Amygdala (tissue), 56 donors: ENCODE measurements around the gene THSD7B.

ENCODE experiments used
- DNase-seq, 56 donors: peaks; one replicate each; lab custom pipeline; 2025; lab: John Stamatoyannopoulos, UW

Gene THSD7B

DNA sequence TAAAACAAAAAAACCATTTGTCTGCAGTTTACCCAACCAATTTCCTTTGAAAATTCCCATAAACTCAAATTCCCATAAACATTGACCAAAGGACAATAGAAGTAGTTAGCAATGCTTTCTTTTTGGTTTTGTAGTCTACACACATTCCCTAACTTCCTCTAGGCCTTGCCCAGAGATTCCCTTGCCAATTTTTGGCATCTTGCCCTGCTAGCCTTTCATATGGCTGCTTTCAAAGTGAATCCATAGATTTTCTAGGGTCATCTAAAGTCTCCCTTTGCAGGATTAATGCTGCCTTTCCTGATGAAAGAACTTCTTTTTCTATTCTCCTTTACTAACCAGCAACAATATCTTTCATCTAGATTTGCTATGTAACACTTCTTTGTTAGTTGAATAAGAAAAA is 33.4 kb downstream of the THSD7B start:
- DNase-seq = no peak

DNA sequence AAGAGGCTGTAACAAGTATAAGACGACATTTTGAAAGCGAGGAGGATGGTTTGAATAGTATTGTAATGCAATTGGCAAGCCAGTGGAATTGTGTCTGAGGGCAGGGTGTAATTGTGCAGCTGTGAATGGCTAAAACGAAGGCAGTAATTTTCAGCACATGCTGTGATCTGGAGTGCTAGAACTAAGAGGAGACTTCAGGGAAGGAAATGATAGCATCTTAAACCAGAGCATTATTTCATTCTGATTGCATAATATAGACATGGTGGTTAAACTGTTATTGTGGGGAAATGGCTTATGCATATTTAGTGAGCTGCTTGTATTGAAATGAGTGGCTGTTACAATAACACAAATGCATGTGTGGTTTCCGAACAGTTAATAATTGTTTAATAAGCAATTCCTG is 36.3 kb downstream of the THSD7B start:
- no peak for DNase-seq

DNA sequence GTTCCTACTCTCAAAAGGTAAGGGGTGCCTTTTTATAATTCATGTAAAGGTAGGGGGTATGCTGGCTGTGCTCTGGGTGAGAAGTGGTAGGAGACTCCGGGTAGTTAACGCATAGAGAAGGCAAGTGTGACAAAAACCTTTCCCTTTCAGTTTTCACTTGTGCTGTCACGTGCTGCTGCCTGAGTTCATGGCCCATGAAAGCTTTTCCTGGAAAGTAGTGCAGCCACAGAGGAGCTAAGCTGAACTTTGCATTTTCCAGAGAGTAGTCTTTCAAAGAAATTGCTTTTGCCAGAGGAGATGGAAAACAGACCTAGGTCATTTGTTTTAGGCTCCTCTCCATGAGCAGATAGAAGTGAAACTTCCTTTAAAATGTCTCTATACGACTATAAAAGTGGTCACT is 44.7 kb downstream of the THSD7B start:
- DNase-seq = no peak

DNA sequence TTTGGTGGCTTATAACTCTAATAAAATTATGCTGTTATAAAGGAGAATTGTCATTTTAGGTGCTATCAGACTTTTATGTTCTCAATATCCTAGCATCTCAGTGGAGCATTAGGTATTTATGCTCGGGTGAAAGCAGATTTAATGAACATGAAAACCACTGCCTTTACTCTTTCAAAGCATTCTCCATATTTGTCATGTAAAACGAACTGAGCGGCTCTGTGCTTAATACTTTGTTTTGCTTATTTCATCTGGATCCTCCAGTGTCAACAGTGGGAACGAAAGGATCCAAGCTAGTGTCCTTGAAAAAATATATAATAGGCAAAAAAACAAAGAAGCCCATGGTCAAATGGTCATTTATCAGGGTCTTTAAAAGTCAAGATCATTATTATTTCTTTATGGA is 53.5 kb downstream of the THSD7B start:
- no peak for DNase-seq

DNA sequence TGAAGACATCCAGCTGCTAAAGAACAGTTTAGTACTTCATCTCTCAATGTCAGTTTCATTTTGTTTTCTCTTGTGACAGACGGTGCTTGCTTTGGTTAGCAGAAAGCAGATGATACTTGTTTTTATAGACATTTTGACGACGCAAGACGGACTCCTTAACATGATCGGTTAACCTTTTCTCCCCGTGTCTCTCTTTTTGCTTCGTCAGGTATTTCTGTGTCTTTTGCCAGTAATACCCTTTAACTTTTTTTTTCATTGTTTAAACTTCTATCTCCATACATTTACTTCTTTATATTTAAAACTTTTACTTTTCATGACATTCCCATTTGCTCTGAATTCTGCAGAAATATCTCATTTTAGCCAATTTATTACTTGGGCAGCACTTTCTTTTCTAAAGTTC is 57.9 kb downstream of the THSD7B start:
- no peak for DNase-seq

DNA sequence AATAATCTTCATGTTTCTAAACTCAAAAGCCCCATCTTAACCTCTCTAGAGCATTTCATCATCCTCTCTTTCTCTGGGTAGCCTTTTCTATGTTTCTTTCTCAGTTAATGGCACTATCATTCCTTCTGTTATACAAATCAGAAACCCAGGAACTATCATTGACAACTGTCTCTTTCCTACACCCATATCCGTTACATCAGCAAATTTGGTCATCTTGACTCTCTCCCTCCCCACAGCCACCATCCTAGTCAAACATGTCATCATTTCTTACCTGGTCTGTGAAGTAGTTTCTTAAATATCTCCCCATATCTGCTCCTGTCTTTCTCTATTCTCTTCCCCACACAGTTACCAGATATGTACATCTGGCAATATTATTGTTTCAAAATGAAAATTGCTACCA is 62.8 kb downstream of the THSD7B start:
- no peak for DNase-seq

DNA sequence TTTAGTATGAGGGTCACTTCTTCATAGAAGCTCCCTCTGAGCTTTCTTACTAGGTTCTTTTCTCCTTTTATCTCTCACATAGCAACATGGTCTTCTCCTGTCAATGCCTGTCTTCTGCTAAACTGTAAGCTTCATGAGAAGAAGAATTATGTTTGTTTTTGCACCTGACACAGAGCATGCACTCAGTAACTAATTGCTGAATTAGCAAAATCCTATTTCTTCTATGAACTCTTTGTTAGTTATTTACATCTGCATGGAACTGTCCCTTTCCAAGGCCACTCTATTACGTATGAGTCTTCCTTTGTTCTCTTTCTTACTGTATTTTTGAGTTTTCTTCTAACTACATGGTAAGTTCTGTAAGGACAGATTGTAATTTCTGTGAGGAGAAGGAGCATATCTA is 63.4 kb downstream of the THSD7B start:
- DNase-seq = no peak

DNA sequence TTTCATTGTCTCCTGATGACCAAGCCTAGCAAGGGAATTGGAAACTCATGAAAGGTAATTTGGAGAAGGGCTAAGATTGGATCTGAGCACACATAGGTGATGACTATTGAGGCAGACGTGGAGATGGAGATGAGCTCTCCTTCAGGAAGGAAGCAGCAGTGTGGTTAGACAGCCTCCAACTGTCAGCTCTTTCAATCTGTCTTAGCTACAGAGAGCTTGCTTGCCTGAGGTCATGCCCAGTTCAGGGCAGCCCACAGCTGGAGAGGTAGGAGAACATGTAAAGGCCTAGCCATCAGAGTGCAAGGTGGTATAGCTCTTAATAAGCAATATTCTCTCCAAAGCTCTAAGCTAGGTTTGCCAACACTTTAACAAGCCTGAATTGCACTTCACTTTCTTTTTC is 79.2 kb downstream of the THSD7B start:
- no peak for DNase-seq

DNA sequence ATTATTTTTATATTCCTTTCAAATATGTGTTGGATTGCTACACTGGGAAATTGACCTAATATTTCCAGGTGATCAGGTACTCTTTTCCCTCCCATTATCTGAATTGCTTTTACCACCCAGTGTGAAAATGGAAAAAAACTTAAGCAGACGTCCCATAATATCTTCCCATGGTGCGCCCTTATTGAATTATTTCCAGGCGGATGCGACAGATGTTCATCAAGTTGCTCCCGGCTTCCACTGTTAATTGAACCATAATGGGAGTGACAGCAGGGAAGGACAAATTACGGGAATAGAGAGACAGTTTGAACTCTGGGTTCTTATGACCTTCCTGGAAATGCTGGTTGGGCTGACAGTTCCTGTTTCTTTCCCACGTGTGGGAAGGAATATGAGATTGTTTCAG is 93.3 kb downstream of the THSD7B start:
- no peak for DNase-seq

DNA sequence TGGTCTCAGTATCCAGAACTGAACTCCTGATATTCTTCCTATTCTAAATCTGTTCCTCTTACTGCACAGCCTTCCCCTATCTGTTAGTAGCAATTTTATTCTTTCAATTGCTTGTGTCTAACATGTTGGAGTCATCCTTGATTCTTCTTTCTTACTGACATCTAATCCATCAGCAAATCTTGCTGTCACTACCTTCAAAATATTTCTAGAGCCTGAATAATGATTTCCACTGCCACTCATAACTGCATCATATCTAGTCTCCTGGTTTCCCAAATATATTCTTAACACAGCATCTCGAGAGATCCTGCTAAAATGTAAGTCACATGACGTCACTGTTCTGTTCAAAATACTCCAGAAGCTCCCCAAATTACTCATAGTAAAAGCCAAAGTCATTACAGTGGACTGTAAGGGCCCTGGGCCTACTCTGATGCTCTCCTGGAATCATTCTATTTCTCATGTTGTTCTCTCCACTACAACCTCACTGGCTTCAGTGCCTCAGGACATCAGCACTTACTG is 95.2 kb downstream of the THSD7B start:
- no peak for DNase-seq

DNA sequence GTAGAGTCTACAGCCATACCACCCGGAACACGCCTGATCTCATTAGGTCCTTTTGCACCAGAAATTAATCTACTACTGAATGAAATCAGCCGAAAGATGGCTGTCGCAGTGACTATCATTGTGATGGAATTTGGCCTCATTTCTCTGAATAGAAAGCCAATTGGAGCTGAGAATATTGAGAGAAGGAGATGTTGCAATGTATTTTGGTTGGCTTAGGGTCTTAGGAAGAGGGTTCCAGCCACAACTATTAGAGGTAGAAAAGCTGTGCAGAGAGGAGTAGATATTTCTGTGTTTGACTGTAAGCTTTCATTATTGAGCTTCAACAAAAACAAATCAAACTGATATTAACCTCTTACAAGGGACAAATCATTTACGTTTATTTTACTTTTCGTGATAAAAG is 98.1 kb downstream of the THSD7B start:
- DNase-seq = no peak

DNA sequence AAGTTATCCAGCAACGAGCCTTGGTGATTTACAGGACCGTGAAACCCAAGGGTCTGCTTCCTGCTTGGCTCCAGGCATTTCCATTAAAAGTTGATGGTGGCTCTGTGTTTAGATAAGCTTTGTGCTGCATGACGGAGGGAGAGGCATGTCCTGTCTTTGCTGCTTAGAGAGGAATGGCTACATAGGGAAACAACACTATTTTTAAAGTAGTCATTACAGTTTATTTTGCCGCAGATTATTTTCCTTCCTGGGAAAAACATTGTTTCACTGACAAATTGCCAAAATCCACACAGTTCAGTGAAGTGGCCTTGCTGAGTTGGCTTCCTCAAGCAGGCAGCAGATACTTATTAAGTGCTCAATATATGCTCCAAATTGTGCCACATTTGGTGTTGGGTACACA is 98.5 kb downstream of the THSD7B start:
- no peak for DNase-seq

DNA sequence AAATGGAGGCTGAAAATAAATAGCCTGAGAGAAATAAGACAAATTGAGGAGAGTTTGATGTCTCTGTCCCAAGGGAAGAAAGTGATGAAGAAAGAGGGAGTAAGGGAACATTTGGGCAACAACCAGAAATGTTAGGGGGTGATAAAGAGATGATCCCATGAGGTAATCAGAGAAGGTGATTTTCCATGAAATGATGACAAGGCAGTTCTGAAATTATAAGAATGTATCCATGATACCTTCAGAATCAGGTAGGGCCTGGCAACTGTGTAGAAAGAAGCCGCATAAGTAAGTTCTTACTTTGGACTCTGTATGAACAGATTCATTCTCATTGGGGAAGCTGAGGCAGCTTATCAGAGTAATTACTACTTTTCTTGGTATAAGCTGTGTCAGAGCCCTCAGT is 106.1 kb downstream of the THSD7B start:
- DNase-seq = no peak

DNA sequence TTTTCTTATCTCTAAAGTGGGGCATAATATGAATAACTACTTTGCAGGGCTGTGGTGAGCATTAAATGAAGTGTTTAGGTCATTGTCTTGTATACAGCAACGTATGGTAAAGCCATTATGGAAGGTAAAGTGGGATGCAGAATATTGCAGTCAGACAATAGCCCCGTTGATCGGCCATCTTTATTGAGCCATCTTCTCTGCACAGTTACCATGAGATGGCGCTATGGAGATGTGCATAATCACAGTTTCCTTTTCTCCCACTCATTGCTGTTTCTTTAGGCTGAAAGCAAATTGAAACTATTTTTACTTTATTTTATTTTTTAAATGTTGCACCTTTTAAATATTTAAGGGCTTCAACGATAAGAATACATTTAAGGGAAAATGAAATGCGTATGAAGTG is 108.9 kb downstream of the THSD7B start:
- no peak for DNase-seq

DNA sequence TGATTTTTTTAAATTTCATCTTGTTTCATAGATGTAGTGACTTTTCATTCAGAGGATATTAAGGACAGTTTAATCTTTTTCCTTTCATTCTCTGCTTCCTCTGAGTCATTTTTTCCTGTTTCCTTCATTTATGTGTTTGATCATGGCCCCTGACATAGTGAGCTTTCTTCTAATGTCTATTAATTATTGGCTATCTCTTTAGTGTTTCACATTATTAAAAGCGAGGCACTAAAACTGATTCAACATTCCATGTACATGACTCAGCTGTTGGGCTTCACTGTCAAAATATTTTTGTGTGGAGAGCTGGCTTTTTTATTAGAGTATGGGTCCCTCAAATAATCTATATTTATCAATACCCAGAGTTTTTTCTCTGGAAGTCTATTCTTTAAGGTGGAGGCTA is 125.8 kb downstream of the THSD7B start:
- no peak for DNase-seq

DNA sequence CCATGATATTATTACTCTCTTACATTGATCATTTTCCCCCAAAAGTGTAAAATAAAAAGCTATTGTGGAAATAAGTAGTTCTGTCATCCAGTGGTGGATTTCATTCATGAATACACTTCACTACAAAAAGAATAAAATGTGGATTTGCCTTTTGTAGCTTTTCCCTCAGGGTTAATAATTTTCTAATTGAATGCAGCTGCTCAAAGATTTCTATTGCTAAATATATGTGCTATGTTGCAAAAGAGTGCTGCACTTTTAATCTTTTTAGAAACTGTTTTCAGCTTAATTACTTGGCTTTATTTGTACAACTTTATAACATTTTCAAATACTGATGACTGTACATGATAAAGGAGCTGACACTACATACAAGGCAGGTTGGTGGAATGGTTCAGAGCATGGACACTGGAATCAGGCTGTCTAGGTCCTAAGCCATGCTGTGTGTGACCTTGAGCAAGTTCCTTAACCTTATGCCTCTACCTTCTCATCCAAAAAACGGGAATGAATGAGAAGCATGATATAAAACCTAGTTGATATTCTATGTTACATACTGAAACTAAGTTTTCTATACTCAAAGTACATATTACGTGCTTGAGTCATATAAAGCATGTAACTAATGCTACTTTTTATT is 128.8 kb downstream of the THSD7B start:
- DNase-seq = no peak

DNA sequence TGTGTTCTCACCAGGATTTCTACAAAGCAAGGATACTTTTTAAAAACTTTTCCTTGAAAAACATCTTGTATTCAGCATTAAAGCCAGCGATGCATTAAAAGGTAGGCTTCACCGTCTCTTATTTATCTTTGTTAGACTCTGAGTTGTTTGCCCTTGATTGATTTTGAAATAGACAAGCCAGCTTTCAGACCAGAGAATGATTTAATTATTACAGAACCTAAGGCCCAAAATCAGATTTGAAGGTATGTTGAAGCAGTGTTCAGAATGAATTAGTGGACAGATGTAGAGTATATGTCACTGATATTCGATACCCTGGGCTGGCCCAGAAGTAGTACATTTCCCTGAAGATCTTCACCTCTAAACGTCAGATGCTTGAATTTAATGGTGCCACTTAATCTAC is 136.4 kb downstream of the THSD7B start:
- DNase-seq = no peak

DNA sequence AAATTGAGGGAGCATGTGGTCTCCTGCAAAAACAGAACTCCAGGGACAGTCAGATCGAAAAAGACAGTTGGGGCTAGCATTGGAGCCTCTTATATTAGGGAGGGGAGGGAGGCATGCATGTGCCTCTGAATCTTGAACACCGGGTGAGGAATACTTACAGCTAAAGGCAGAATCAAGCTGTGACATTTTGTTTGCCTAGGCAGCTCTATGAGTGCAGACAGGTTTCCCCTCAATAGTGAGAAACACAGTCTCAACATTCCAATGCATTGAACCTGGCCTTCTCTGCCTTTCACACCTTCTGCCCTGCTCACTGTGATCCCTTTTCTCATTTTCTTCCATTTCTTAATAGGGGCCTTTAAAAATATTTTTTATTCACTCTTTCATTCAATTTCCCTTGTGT is 140.4 kb downstream of the THSD7B start:
- no peak for DNase-seq

DNA sequence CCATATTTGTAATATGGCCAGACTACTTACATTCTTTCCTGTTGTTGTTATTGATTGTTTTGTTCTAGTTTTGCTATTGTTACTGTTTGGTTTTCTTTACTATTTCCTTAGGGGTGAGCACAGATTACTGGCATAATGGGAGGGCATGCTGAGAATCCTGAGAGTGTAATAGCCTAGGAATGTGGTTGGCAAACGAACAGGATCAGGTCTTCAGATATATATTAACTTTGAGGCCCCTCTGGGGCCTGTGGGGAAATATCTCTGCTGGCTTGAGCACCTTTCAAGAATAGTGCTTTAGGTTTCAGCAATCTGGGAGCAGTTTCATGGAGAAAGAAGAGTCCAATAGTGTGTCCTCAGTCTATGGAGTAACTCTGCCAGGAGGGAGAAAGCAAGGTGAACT is 144.4 kb downstream of the THSD7B start:
- no peak for DNase-seq

DNA sequence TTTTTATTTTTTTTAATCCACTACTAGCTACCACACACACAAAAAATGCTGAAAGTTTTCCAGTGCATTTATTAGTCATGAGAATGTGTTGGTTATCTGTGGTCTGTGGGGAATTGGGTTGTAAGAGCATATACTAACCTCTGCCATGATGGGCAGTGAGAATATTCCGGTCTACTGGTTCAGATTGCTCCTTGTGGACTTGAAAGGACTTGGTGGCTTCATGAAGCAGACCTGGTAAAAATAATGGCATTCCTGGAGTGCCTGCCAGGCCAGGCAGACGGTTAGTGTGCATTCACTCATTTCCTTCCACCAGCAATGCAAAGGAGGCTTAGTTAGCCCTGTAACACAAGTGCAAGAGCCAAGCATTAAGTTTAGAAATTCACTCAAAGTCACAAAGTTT is 150.8 kb downstream of the THSD7B start:
- DNase-seq = no peak

DNA sequence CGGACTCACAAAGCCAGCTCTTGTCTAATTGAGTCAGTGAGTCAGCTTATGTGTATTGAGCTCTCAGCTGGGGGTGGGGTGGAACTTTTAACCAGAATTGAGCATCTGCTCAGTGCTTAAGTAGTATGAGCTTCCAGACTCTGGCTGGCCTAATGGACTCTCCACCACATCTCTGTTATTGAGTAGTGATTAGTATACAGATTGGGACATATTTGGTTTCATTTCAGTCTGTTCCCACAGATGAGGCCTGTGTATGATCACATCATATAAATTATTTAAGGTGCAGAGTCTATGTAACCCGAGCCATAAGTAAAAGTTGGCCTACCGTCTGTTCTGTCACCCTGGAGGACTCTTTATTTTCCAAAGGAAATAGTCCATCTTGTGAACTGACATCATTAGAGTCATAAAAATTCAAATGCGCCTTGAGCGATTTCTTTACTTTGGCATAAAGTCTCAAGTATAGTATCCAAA is 152.1 kb downstream of the THSD7B start:
- no peak for DNase-seq

DNA sequence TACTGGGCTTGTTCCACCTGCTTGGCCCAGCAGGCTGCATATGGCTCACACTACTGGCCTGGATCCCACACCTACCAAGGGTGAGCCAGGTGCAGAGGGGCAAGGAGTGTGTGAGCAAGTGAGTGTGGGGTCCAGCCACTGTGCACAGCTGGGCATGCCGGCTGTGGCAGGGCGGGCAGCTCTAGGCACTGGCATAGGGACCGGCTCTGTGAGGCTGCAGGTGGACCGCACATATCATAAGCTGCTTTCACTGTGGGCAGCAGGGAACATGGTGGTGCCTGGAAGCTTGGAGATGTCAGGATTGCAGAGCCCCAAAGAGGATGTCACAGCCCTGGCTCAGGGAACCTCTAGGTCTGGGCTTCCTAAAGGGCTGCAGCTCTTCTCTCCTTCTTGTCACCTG is 154.3 kb downstream of the THSD7B start:
- no peak for DNase-seq
